Inflammatory macrophage treated with lipopolysaccharide for 1 hour (primary cell): ENCODE data around the gene ATE1.

ENCODE experiments used
- DNase-seq, 2 donors: peaks; one replicate each; pipeline ENCODE4 v3.0.0-alpha.2; 2020 to 2022

ATE1 gene

DNA sequence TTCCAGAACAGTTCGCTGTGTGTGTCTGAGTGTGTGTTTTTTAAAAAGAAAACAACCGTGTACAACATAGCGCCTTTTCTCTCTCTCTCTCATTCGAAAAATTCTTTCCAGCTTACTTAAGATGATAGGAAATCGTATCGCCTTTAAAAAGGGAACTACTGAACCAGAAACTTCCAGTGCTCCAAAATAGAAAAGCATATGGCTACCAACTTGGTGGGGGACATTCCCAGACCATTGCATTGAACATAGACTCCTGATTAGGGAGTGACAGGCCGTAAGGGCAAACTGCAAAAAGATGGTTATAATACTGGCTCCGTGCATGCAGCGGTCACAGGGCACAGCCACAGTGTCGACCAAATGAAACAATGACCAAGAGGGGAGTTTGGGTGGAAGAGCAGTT, 235.2 kb downstream of the ATE1 start:
- no peak for DNase-seq

- DNase-seq, result no peak
Measured at GRCh38 chr10:121690970-121691369, 236.9 kb downstream of the ATE1 start.
